IMR-90 (cell line): Measurements from ENCODE around the gene CD72. TPM values are rescaled to one million over a fixed set of nuclear protein-coding genes. Genes with fewer than 3 reads are reported as not detected.

Experiments used
- ATAC-seq: fragments of 200-7000 bp; cut with Tn5 transposase; 2 replicates; pipeline ENCODE4 v1.9.1; 2020; ENCODE audit warnings: low read depth, mild to moderate bottlenecking, moderate library complexity
- BruUV-seq: library from RNA; stranded (reverse); fragments of 400-500 nt; replicated peaks from 2 replicates; lab custom pipeline; 2021; lab: Mats Ljungman, UMichigan
- CTCF ChIA-PET: fragments of 300-600 bp; formaldehyde crosslinking; extraction: SDS; loops from one replicate; lab custom pipeline; 2021; ENCODE audit warnings: antibody characterized with exemption; lab: Yijun Ruan, JAX
- POLR2A ChIA-PET: fragments of 300-600 bp; sonication (Branson Sonifier 250); formaldehyde crosslinking; loops from one replicate; lab custom pipeline; 2022; ENCODE audit warnings: antibody characterized with exemption; ENCODE audit not compliant: unreplicated experiment; lab: Charles Lee
- DNase-seq: peaks from one replicate; pipeline ENCODE4 v3.0.0; 2013
- H2AFZ ChIP-seq: replicated peaks from 2 replicates; pipeline ENCODE3; 2013; ENCODE audit warnings: low read length, mild to moderate bottlenecking; ENCODE audit not compliant: poor library complexity
- H2AK5ac ChIP-seq: 2 replicates; pipeline ENCODE4 v1.6.1; 2013; ENCODE audit warnings: low read depth, low read length, inconsistent platforms
- H2AK9ac ChIP-seq: replicated peaks from 2 replicates; pipeline ENCODE3; 2013; ENCODE audit warnings: mild to moderate bottlenecking, low read depth, low read length, moderate library complexity; ENCODE audit not compliant: poor library complexity
- H2BK120ac ChIP-seq: 2 replicates; pipeline ENCODE4 v1.6.1; 2013; ENCODE audit warnings: low read depth, low read length, inconsistent platforms
- H2BK15ac ChIP-seq: 3 replicates; pipeline ENCODE4 v1.6.1; 2013; ENCODE audit warnings: low read depth, low read length, inconsistent platforms
- H2BK20ac ChIP-seq: 2 replicates; pipeline ENCODE4 v1.6.1; 2013; ENCODE audit warnings: low read depth, mild to moderate bottlenecking, inconsistent platforms, low read length, moderate library complexity
- H2BK5ac ChIP-seq: 2 replicates; pipeline ENCODE4 v1.6.1; 2013; ENCODE audit warnings: mild to moderate bottlenecking, low read depth, low read length, inconsistent platforms; ENCODE audit not compliant: poor library complexity, severe bottlenecking
- H3K14ac ChIP-seq: replicated peaks from 2 replicates; pipeline ENCODE4 v1.6.1; 2013; ENCODE audit warnings: low read depth, low read length, inconsistent platforms
- H3K18ac ChIP-seq: 2 replicates; pipeline ENCODE4 v1.6.1; 2013; ENCODE audit warnings: low read depth, low read length, control low read depth
- H3K23ac ChIP-seq: 2 replicates; pipeline ENCODE4 v1.6.1; 2013; ENCODE audit warnings: low read depth, low read length, inconsistent platforms
- H3K27ac ChIP-seq: 2 replicates; pipeline ENCODE4 v1.5.1; 2013; ENCODE audit warnings: mild to moderate bottlenecking, control low read depth, low read length; ENCODE audit not compliant: insufficient read depth
- H3K27me3 ChIP-seq: 2 replicates; pipeline ENCODE4 v1.6.1; 2013; ENCODE audit warnings: low read length; ENCODE audit not compliant: control insufficient read depth, insufficient read depth
- H3K36me3 ChIP-seq: 2 replicates; pipeline ENCODE4 v1.6.1; 2013; ENCODE audit warnings: low read length, mixed read lengths; ENCODE audit not compliant: control insufficient read depth, insufficient read depth
- H3K4ac ChIP-seq: 2 replicates; pipeline ENCODE4 v1.6.1; 2013; ENCODE audit warnings: low read depth, low read length, inconsistent platforms
- H3K4me1 ChIP-seq: 2 replicates; pipeline ENCODE4 v1.6.1; 2013; ENCODE audit warnings: low read length, mixed read lengths; ENCODE audit not compliant: control insufficient read depth, insufficient read depth
- H3K4me2 ChIP-seq: 2 replicates; pipeline ENCODE4 v1.6.1; 2013; ENCODE audit warnings: low read depth, mild to moderate bottlenecking, control low read depth, low read length, moderate library complexity
- H3K4me3 ChIP-seq: 2 replicates; pipeline ENCODE4 v1.5.1; 2013; ENCODE audit warnings: low read depth, mild to moderate bottlenecking, control low read depth, low read length, moderate library complexity; ENCODE audit not compliant: insufficient read depth
- H3K56ac ChIP-seq: 2 replicates; pipeline ENCODE4 v1.6.1; 2013; ENCODE audit warnings: low read length, inconsistent platforms; ENCODE audit not compliant: insufficient read depth; ENCODE audit errors: extremely low read depth
- H3K79me1 ChIP-seq, 2 experiments: 2 replicates each; pipeline ENCODE4 v1.6.1; 2013; ENCODE audit warnings: low read length in 2 of 2, inconsistent platforms in 1 of 2, low read depth in 1 of 2
- H3K9ac ChIP-seq: 2 replicates; pipeline ENCODE4 v1.6.1; 2013; ENCODE audit warnings: low read depth, low read length, control low read depth
- H3K9me1 ChIP-seq: 2 replicates; pipeline ENCODE4 v1.6.1; 2013; ENCODE audit warnings: low read length, inconsistent platforms; ENCODE audit not compliant: insufficient read depth
- H3K9me3 ChIP-seq: 2 replicates; pipeline ENCODE4 v1.6.1; 2013; ENCODE audit warnings: low read length; ENCODE audit not compliant: control insufficient read depth, insufficient read depth
- H4K20me1 ChIP-seq: 2 replicates; pipeline ENCODE4 v1.6.1; 2013; ENCODE audit warnings: low read length, inconsistent platforms; ENCODE audit not compliant: insufficient read depth
- H4K5ac ChIP-seq: 2 replicates; pipeline ENCODE4 v1.6.1; 2013; ENCODE audit warnings: mild to moderate bottlenecking, low read depth, low read length, control low read depth
- H4K8ac ChIP-seq, 2 experiments: 2 replicates each; pipeline ENCODE4 v1.6.1; 2013; ENCODE audit warnings: low read depth in 2 of 2, low read length in 2 of 2, control low read depth in 1 of 2, inconsistent platforms in 1 of 2
- H4K91ac ChIP-seq: 2 replicates; pipeline ENCODE4 v1.6.1; 2013; ENCODE audit warnings: low read depth, low read length, inconsistent platforms; ENCODE audit not compliant: insufficient read depth
- BHLHE40 ChIP-seq: fragments of 150-350 bp; IDR thresholded peaks from 2 replicates; pipeline ENCODE4 v1.6.1; 2016; ENCODE audit warnings: mild to moderate bottlenecking, low read depth, low read length
- CEBPB ChIP-seq: IDR thresholded peaks from 2 replicates; pipeline ENCODE4 v1.6.1; 2012; ENCODE audit warnings: low read depth, low read length, improper control_type of control experiment
- CHD1 ChIP-seq: IDR thresholded peaks from 2 replicates; pipeline ENCODE4 v1.6.1; 2012; ENCODE audit warnings: low read depth, low read length, improper control_type of control experiment
- FOS ChIP-seq: fragments of 150-350 bp; IDR thresholded peaks from 2 replicates; pipeline ENCODE4 v1.6.1; 2016; ENCODE audit warnings: low read depth, low read length
- MAFK ChIP-seq: IDR thresholded peaks from 2 replicates; pipeline ENCODE4 v1.6.1; 2012; ENCODE audit warnings: low read depth, low read length, improper control_type of control experiment
- MAZ ChIP-seq: IDR thresholded peaks from 2 replicates; pipeline ENCODE4 v1.6.1; 2012; ENCODE audit warnings: low read depth, mild to moderate bottlenecking, low read length, improper control_type of control experiment, moderate library complexity, borderline replicate concordance
- MXI1 ChIP-seq: IDR thresholded peaks from 2 replicates; pipeline ENCODE4 v1.6.1; 2012; ENCODE audit warnings: low read depth, mild to moderate bottlenecking, low read length, moderate library complexity, borderline replicate concordance
- NFE2L2 ChIP-seq: fragments of 150-350 bp; IDR thresholded peaks from 2 replicates; pipeline ENCODE4 v1.6.1; 2016; ENCODE audit warnings: low read depth, mild to moderate bottlenecking, low read length
- POLR2A ChIP-seq: IDR thresholded peaks from 2 replicates; pipeline ENCODE4 v1.6.1; 2012; ENCODE audit warnings: mild to moderate bottlenecking, low read depth, low read length
- RAD21 ChIP-seq: IDR thresholded peaks from 2 replicates; pipeline ENCODE4 v1.6.1; 2012; ENCODE audit warnings: low read length, improper control_type of control experiment
- RCOR1 ChIP-seq: IDR thresholded peaks from 2 replicates; pipeline ENCODE4 v1.6.1; 2012; ENCODE audit warnings: mild to moderate bottlenecking, low read length, improper control_type of control experiment; ENCODE audit not compliant: insufficient replicate concordance
- RFX5 ChIP-seq: IDR thresholded peaks from 2 replicates; pipeline ENCODE4 v1.8.0; 2012; ENCODE audit warnings: low read depth, mild to moderate bottlenecking, low read length, moderate library complexity
- SMC3 ChIP-seq: fragments of 150-350 bp; IDR thresholded peaks from 2 replicates; pipeline ENCODE4 v1.6.1; 2016; ENCODE audit warnings: low read depth, mild to moderate bottlenecking, antibody characterized with exemption, low read length, moderate library complexity
- WGBS, 2 experiments: methylation state at CpG; one replicate each; pipeline versions ENCODE4 v1.1.5 to v1.1.7; 2013; ENCODE audit warnings: missing lambda C conversion rate in 2 of 2; ENCODE audit not compliant: insufficient read length in 1 of 2; ENCODE audit errors: extremely low coverage in 2 of 2; 5-methylcytosine and 5-hydroxymethylcytosine counted together
- dilution Hi-C: fragments of 300-500 bp; cut with HindIII; formaldehyde crosslinking; loops from one replicate; pipeline ENCODE4 v1.14.3; 2018; ENCODE audit warnings: low sequenced_read_pairs; ENCODE audit not compliant: unreplicated experiment
- in situ Hi-C: fragments of 300-500 bp; cut with MboI; formaldehyde crosslinking; loops from 3 replicates; pipeline ENCODE4 v1.14.3; 2019; ENCODE audit warnings: low sequenced_read_pairs, inconsistent platforms, mixed read lengths
- intact Hi-C: fragments of 100-400 bp; cut with micrococcal nuclease; formaldehyde crosslinking; loops from 2 replicates; pipeline ENCODE4 v1.10.0; 2022
- polyA plus RNA-seq, 3 experiments: library from polyadenylated mRNA; depleted of rRNA; stranded (reverse); fragments of >200 nt; gene quantifications; 2 replicates each; pipeline ENCODE4 v1.2.3, GENCODE V29; 2012; ENCODE audit warnings: low replicate concordance in 1 of 3
- total RNA-seq: library from RNA; depleted of rRNA; stranded (reverse); fragments of >200 nt; gene quantifications from 2 replicates; pipeline ENCODE4 v1.2.3, GENCODE V29; 2012
- TF ChIP-seq, protein P1 (sequence below): fragments of 150-350 bp; IDR thresholded peaks from 2 replicates; pipeline ENCODE4 v1.6.1; 2017; ENCODE audit warnings: mild to moderate bottlenecking, antibody characterized with exemption, low read length, low read depth
- TF ChIP-seq, protein P2 (sequence below): conservative IDR thresholded peaks from 2 replicates; pipeline ENCODE4 v1.5.1; 2012; ENCODE audit warnings: mild to moderate bottlenecking, low read depth, low read length, improper control_type of control experiment
- TF ChIP-seq, protein P3 (sequence below): fragments of 150-350 bp; IDR thresholded peaks from 2 replicates; pipeline ENCODE4 v1.6.1; 2016; ENCODE audit warnings: low read depth, mild to moderate bottlenecking, low read length, moderate library complexity, borderline replicate concordance

CD72 gene
- total and polyA plus RNA-seq, 2 of the 4 experiments (the other 2 are of a cell fraction): 0.36 to 0.58 TPM

DNA sequence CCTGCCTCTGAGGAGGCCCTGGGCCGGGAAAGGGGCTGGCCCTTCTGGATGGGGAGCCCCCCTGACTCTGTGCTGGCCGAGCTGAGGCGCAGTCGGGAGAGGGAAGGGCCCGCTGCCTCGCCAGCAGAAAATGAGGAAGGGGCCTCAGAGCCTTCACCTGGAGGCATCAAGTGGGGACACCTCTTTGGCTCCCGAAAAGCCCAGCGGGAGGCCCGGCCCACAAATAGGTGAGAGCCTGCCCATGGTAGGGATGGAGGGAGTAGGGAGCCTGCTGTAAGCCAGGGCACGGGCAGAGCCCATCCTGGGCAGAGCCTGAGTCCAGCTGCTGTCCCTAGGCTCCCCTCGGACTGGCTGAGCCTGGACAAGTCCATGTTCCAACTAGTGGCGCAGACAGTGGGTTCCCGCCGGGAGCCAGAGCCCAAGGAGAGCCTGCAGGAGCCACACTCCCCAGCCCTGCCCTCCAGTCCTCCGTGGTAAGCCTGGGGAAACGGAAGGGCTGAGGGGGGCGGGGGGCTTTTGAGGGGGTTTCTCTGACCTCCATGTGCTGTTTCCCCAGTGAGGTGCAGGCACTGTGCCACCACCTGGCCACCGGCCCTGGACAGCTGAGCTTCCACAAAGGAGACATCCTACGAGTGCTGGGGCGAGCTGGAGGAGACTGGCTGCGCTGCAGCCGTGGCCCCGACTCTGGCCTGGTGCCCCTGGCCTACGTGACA lies 57.4 kb downstream of the CD72 start:
- intact Hi-C loops (no loop called here), dilution Hi-C loops (no loop called here), in situ Hi-C loops (no loop called here)
- Histone ChIP-seq H2AK5ac (no peak overlapping the region), H3K27ac (no peak overlapping the region), H3K9ac (no peak overlapping the region), H2BK20ac (no peak overlapping the region), H3K9me3 (no peaks in the 10 kb centered on the region), H2BK120ac (no peak overlapping the region), H4K8ac (no peak overlapping the region), H2AFZ (no peak overlapping the region), H3K4me3 (no peak overlapping the region), H3K18ac (no peak overlapping the region), H3K4me1 (peaks cover 2% of the 10 kb centered on the region; the same call in 1 of the 2 replicates), H3K14ac (no peak overlapping the region), H4K91ac (no peak overlapping the region), H3K36me3 (peaks cover 63% of the 10 kb centered on the region), H3K23ac (no peak overlapping the region), H2AK9ac (no peak overlapping the region), H4K20me1 (peaks cover 7% of the 10 kb centered on the region; the same call in 1 of the 2 replicates), H3K9me1 (peaks cover 6% of the 10 kb centered on the region; the same call in 1 of the 2 replicates), H2BK5ac (no peak overlapping the region), H3K4ac (no peak overlapping the region), H3K56ac (no peak overlapping the region), H2BK15ac (no peak overlapping the region), H3K27me3 (no peaks in the 10 kb centered on the region), H4K5ac (no peak overlapping the region), H3K79me1 (peaks cover 19 to 36% of the 10 kb centered on the region in 2 experiments; a peak in 3 of 4 replicates), H3K4me2 (no peak overlapping the region)
- CTCF ChIA-PET: no interaction called here
- POLR2A ChIA-PET: no interaction called here
- DNase-seq (no peak), ATAC-seq (no peak)
- BruUV-seq: no TSS peak
- no peak for TF ChIP-seq MAFK
- no peak for TF ChIP-seq NFE2L2
- TF ChIP-seq CHD1: no peak
- TF ChIP-seq SMC3: no peak
- TF ChIP-seq, protein P1, sequence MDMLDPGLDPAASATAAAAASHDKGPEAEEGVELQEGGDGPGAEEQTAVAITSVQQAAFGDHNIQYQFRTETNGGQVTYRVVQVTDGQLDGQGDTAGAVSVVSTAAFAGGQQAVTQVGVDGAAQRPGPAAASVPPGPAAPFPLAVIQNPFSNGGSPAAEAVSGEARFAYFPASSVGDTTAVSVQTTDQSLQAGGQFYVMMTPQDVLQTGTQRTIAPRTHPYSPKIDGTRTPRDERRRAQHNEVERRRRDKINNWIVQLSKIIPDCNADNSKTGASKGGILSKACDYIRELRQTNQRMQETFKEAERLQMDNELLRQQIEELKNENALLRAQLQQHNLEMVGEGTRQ: no peak
- TF ChIP-seq MXI1: no peak
- no peak for TF ChIP-seq MAZ
- TF ChIP-seq RCOR1: no peak
- TF ChIP-seq RAD21: no peak
- no peak for TF ChIP-seq POLR2A
- TF ChIP-seq, protein P2, sequence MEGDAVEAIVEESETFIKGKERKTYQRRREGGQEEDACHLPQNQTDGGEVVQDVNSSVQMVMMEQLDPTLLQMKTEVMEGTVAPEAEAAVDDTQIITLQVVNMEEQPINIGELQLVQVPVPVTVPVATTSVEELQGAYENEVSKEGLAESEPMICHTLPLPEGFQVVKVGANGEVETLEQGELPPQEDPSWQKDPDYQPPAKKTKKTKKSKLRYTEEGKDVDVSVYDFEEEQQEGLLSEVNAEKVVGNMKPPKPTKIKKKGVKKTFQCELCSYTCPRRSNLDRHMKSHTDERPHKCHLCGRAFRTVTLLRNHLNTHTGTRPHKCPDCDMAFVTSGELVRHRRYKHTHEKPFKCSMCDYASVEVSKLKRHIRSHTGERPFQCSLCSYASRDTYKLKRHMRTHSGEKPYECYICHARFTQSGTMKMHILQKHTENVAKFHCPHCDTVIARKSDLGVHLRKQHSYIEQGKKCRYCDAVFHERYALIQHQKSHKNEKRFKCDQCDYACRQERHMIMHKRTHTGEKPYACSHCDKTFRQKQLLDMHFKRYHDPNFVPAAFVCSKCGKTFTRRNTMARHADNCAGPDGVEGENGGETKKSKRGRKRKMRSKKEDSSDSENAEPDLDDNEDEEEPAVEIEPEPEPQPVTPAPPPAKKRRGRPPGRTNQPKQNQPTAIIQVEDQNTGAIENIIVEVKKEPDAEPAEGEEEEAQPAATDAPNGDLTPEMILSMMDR: no peak
- TF ChIP-seq CEBPB: no peak
- TF ChIP-seq BHLHE40: no peak
- TF ChIP-seq, protein P3, sequence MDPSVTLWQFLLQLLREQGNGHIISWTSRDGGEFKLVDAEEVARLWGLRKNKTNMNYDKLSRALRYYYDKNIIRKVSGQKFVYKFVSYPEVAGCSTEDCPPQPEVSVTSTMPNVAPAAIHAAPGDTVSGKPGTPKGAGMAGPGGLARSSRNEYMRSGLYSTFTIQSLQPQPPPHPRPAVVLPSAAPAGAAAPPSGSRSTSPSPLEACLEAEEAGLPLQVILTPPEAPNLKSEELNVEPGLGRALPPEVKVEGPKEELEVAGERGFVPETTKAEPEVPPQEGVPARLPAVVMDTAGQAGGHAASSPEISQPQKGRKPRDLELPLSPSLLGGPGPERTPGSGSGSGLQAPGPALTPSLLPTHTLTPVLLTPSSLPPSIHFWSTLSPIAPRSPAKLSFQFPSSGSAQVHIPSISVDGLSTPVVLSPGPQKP: no peak
- TF ChIP-seq FOS: no peak
- no peak for TF ChIP-seq RFX5
- WGBS, 2 experiments: 86% methylated on average over 13 of the region's 24 CpGs; no CpG with 5 or more reads in 1 of the 2 experiments
